Measurements from ENCODE around the gene ERMAP. TPM values are rescaled to one million over a fixed set of nuclear protein-coding genes. Genes with fewer than 3 reads are reported as not detected.

Gene ERMAP
- total and polyA plus RNA-seq, 2 experiments from 2014 or later, result 1.2 to 2.2 TPM

GRCh38 chr1:42793824-42794223, 23.1 kb upstream of the ERMAP start (continued):
- TF ChIP-seq, protein P1, sequence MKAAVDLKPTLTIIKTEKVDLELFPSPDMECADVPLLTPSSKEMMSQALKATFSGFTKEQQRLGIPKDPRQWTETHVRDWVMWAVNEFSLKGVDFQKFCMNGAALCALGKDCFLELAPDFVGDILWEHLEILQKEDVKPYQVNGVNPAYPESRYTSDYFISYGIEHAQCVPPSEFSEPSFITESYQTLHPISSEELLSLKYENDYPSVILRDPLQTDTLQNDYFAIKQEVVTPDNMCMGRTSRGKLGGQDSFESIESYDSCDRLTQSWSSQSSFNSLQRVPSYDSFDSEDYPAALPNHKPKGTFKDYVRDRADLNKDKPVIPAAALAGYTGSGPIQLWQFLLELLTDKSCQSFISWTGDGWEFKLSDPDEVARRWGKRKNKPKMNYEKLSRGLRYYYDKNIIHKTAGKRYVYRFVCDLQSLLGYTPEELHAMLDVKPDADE (IDR thresholded peaks at IDR 0.05), result no peak

- no peak overlapping the region for H2AFZ ChIP-seq
- peaks cover 2% of the 10 kb centered on the region for H3K27me3 Mint-ChIP-seq (ENCODE audit: insufficient read depth, low read depth, poor library complexity)
- TF ChIP-seq, protein P2, sequence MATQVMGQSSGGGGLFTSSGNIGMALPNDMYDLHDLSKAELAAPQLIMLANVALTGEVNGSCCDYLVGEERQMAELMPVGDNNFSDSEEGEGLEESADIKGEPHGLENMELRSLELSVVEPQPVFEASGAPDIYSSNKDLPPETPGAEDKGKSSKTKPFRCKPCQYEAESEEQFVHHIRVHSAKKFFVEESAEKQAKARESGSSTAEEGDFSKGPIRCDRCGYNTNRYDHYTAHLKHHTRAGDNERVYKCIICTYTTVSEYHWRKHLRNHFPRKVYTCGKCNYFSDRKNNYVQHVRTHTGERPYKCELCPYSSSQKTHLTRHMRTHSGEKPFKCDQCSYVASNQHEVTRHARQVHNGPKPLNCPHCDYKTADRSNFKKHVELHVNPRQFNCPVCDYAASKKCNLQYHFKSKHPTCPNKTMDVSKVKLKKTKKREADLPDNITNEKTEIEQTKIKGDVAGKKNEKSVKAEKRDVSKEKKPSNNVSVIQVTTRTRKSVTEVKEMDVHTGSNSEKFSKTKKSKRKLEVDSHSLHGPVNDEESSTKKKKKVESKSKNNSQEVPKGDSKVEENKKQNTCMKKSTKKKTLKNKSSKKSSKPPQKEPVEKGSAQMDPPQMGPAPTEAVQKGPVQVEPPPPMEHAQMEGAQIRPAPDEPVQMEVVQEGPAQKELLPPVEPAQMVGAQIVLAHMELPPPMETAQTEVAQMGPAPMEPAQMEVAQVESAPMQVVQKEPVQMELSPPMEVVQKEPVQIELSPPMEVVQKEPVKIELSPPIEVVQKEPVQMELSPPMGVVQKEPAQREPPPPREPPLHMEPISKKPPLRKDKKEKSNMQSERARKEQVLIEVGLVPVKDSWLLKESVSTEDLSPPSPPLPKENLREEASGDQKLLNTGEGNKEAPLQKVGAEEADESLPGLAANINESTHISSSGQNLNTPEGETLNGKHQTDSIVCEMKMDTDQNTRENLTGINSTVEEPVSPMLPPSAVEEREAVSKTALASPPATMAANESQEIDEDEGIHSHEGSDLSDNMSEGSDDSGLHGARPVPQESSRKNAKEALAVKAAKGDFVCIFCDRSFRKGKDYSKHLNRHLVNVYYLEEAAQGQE (IDR thresholded peaks at IDR 0.05; ENCODE audit: unreplicated experiment), result no peak
- TF ChIP-seq JUNB (IDR thresholded peaks at IDR 0.05; ENCODE audit: unreplicated experiment) (no peak), EZH2phosphoT487 (IDR thresholded peaks at IDR 0.05; ENCODE audit: unreplicated experiment) (no peak), ZNF462 (CRISPR knock-in tag; IDR thresholded peaks at IDR 0.05) (no peak), NANOG (IDR thresholded peaks at IDR 0.05; ENCODE audit: borderline replicate concordance) (no peak), EZH2 (IDR thresholded peaks at IDR 0.05; ENCODE audit: low read depth, unreplicated experiment) (no peak), CREB1 (CRISPR knock-in tag; IDR thresholded peaks at IDR 0.05; ENCODE audit: low read depth) (no peak), ZNF114 (CRISPR knock-in tag; IDR thresholded peaks at IDR 0.05) (no peak), ZNF331 (CRISPR knock-in tag; IDR thresholded peaks at IDR 0.05; ENCODE audit: low read depth) (no peak), POLR2AphosphoS5 (IDR thresholded peaks at IDR 0.05; ENCODE audit: low read depth) (no peak)
- TF ChIP-seq, protein P3, sequence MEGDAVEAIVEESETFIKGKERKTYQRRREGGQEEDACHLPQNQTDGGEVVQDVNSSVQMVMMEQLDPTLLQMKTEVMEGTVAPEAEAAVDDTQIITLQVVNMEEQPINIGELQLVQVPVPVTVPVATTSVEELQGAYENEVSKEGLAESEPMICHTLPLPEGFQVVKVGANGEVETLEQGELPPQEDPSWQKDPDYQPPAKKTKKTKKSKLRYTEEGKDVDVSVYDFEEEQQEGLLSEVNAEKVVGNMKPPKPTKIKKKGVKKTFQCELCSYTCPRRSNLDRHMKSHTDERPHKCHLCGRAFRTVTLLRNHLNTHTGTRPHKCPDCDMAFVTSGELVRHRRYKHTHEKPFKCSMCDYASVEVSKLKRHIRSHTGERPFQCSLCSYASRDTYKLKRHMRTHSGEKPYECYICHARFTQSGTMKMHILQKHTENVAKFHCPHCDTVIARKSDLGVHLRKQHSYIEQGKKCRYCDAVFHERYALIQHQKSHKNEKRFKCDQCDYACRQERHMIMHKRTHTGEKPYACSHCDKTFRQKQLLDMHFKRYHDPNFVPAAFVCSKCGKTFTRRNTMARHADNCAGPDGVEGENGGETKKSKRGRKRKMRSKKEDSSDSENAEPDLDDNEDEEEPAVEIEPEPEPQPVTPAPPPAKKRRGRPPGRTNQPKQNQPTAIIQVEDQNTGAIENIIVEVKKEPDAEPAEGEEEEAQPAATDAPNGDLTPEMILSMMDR (conservative IDR thresholded peaks at IDR 0.05; ENCODE audit: low read depth in 2 of 2), result no peak
- TF ChIP-seq, protein P1 (IDR thresholded peaks at IDR 0.05), result no peak
Observed at GRCh38 chr1:42797414-42797813, 19.5 kb upstream of the ERMAP start.

More at GRCh38 chr1:42797414-42797813, 19.5 kb upstream of the ERMAP start:
- no peaks in the 10 kb centered on the region for H3K4me1 ChIP-seq (ENCODE audit: insufficient read depth)
- DNase-seq (ENCODE audit: low spot score) (no peak), ATAC-seq (no peak)
- no peaks in the 10 kb centered on the region for H3K9me2 ChIP-seq (ENCODE audit: insufficient read depth)
- no peak overlapping the region for H3K4me2 ChIP-seq
- Mint-ChIP-seq H3K27ac (no peak overlapping the region), H3K4me3 (no peak overlapping the region), H3K4me1 (no peaks in the 10 kb centered on the region; the same call in 2 of the 3 replicates), H3K36me3 (ENCODE audit: low read depth) (no peaks in the 10 kb centered on the region), H3K9me3 (no peaks in the 10 kb centered on the region)
- no peaks in the 10 kb centered on the region for H3K79me2 ChIP-seq (replicated peaks; ENCODE audit: insufficient read depth)
- no peaks in the 10 kb centered on the region for H4K20me1 ChIP-seq (replicated peaks; ENCODE audit: insufficient read depth)
- H3F3A ChIP-seq (replicated peaks; ENCODE audit: low read depth), result no peaks in the 10 kb centered on the region
- H3K36me3 ChIP-seq (ENCODE audit: insufficient read depth), result no peaks in the 10 kb centered on the region
- no peak overlapping the region for H3K4me3 ChIP-seq
- no peak overlapping the region for H3K27ac ChIP-seq (ENCODE audit: low read depth)
- no peaks in the 10 kb centered on the region for H3K27me3 ChIP-seq (ENCODE audit: insufficient read depth)

All from GM23338 (cell line).